Measurements from ENCODE around the gene SYNJ2.

Gene SYNJ2

DNA sequence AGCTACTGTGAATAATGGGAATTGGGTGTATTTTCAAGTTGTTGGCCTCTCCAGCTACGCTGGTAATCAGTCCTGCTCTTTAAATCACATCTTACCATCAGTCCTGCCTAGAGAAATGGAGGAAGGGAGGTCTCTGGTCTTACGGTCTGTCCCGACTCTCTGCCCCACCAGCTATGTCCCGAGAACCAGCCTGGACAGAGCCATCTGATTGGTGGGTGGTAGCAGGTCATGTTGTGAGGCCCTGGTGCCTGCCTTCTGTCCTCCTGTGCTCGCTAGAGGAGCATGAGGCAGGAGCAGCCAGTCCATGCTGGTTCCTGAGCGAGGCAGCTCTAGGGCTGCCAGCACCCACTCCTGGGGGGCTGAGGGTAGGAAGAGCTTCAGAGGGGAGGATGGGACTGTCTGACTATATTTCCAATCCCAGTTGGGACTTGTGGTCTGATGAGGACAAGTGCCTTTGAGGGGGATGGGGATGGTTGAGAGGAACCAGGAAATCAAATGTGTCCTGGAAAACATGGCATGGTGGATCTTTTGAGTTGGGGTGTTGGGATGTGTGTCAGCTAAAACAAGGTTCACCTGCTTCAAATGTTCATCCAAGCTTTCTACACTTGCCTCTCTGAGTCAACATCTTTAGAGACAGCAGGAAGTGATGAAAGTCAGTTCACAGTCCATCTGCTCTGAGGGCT, 33.0 kb downstream of the SYNJ2 start:
- DNase-seq (ENCODE audit: low spot score): no peak

GRCh38 chr6:158015188-158015506, 33.5 kb downstream of the SYNJ2 start:
- DNase-seq (ENCODE audit: low spot score): no peak

DNA sequence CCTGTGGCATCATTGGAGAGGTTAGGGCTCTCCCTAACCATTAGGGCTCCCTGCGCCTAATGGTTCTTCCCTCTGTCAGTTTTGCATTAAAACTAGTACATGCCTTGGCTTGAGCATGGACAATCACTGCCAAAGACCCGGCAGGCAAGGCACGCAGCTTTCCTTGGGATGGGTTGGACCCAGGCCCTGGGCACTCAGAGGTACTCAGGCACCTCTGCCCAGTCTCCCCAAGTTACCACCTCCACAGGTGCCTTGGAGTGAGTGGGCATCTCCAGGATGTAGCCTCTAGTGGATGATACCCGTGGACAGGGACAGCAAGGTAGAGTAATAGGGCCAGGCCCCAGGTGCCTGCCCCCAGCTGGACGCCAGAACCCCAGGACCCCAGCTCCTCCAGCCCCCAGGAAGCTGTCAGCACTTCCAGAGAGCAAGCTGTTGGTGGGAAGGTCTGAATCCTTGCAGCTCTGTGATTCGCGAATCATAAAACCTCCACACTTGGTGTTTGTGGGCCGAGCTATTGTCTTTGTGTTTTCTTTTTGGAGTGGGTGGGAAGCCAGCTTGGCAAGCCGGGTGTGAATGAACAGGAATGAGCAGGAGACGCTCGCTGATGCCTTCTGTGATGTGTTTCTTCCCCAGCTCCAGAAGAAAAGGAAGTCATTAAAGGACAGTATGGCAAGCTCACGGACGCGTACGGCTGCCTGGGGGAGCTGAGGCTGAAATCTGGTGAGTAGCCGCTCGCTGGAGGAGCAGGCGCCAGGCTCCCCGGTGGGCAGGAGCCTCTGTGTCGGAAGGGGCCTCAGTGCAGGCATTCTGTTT, 35.1 kb downstream of the SYNJ2 start:
- DNase-seq (ENCODE audit: low spot score): peak; percentile 65

DNA sequence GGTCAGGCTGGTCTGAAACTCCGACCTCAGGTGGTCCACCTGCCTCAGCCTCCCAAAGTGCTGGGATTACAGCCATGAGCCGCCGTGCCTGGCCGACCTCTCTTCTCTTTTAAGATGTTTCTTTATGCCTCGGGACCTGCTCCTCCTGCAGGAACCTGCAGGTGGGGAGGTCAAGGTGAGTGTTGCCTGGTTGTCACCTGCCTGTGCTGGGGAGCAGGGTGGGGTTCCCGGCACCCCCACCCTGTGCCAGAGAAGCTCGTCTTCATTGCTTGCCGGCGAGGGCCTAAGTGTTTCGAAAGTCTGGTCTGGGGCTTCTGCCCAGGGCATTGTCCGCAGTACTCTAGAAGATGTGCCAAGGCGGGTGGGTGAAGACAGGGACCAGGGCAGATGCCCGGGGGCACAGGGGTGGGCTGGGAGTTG, 36.0 kb downstream of the SYNJ2 start:
- no peak for DNase-seq (ENCODE audit: low spot score)

DNA sequence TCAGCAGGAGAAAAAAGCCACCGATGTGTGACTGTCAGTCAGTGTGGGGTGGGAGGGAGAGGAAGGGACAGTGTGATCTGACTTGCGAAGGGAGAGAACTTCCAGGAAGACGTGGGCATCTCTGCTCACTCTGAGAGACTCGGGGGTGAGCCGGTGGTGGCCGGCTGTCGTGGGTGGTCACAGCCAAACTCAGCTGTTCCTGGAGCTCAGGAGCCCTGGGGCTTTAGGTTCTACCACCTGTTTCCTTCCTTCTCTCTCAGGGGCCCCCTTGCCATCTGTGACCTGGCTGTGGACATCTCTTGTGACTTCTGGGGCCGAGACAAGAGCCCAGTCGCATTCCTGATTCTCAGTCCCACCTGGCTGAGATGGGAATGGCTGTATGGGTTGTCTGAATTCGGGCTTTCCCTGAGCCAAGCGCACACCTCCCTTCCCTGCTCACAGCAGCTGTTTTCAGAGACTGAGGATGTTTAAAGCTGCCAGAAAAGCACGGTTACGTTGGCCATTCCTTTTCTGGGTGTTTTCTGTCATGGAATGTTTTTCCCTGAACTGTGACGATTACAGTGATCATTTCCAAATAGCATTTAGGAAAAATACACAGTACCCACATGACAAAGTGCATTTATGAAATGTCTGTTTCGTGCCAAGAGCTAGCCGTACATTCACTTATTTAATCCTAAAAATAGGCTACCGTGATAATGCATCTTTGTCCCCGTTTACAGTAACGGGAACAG, 36.5 kb downstream of the SYNJ2 start:
- DNase-seq (ENCODE audit: low spot score): peak; percentile 25

- DNase-seq (ENCODE audit: low spot score): peak; percentile 16
Observed at GRCh38 chr6:158018851-158019361, 37.2 kb downstream of the SYNJ2 start.

- no peak for DNase-seq (ENCODE audit: low spot score)
Observed at GRCh38 chr6:158019416-158019815, 37.8 kb downstream of the SYNJ2 start.

- no peak for DNase-seq (ENCODE audit: low spot score)
Observed at GRCh38 chr6:158020272-158020711, 38.6 kb downstream of the SYNJ2 start.

DNA sequence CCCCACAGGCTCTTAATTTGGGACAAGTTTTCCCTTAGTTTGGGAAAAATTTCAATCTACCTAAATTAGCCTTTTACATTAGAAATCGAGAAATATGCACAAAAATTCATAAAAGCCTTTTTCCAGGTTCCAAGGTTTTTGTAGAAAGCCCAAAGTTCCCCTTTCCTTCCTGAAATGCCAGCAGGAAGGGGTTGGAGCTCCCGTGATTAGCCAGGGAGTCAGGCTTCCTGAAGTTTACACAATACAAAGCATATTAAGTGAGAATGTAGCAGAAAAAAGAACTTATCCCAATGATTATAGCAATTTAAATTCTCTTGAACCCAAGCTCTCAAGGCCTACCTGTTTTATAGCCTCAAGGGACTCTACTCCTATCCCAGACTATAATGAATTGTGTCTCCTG, 39.1 kb downstream of the SYNJ2 start:
- no peak for DNase-seq (ENCODE audit: low spot score)

DNA sequence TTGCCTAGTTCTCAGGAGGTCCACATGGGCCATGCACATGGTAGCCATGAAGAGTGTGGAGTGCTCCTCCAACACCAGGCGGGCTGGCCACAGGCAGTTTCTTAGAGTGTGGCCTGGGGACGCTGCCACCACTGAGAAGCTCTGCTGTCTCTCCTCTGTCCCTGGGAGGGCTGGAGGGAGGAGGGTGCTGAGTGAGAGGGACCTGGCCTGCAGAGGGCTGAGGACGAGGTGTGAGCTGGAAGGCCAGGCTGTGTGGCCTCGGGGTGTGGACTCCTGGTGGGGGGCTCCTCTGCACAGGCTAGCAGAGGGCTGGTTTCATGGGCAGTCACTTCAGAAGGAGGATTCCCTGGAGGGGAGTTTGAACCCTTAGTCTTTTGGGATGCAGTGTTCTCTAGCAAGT, 39.7 kb downstream of the SYNJ2 start:
- no peak for DNase-seq (ENCODE audit: low spot score)

- DNase-seq (ENCODE audit: low spot score): no peak
Observed at GRCh38 chr6:158021814-158022748, 40.4 kb downstream of the SYNJ2 start.

DNA sequence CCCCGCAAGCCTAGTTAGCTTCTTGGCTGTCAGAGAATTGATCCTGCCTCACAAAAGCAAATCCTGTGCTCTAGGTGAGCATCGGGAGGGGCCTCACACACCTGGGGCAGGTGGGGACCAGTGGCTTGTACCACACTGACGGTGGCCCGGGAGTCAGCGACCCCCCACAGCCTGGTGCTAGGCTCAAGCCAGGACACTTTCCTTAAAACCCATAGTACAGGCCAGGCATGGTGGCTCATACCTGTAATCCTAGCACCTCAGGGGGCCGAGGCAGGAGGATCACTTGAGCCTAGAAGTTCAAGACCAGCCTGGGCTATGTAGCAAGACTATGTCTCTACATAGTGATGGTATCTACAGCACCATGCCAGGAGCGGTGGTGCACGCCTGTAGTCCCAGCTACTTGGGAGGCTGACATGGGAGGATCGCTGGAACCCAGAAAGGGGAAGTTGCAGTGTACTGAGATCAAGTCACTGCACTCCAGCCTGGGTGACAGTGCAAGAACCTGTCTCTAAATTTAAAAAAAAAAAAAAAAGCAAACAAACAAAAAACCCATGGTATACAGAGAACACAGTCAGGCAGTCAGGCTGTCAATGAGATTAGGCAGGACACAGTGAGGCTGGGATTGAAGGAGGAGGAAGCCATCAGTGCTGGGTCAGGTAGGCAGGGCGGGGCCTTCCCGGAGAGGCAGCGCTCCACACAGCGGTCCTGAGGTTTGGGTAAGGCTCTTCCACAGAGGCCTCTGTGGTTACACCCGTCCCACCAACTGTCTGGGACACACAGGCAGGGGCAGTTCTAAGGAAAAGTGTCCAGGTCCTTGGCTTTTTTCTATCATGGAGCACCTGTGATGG, 41.3 kb downstream of the SYNJ2 start:
- DNase-seq (ENCODE audit: low spot score): no peak

- DNase-seq (ENCODE audit: low spot score): no peak
Observed at GRCh38 chr6:158023597-158023939, 41.9 kb downstream of the SYNJ2 start.

- no peak for DNase-seq (ENCODE audit: low spot score)
Observed at GRCh38 chr6:158024566-158025297, 43.1 kb downstream of the SYNJ2 start.

- DNase-seq (ENCODE audit: low spot score): peak; percentile 88
Observed at GRCh38 chr6:158026054-158026900, 44.6 kb downstream of the SYNJ2 start.

- no peak for DNase-seq (ENCODE audit: low spot score)
Observed at GRCh38 chr6:158026901-158027589, 45.4 kb downstream of the SYNJ2 start.

GRCh38 chr6:158027590-158028285, 46.1 kb downstream of the SYNJ2 start:
- DNase-seq (ENCODE audit: low spot score): no peak

DNA sequence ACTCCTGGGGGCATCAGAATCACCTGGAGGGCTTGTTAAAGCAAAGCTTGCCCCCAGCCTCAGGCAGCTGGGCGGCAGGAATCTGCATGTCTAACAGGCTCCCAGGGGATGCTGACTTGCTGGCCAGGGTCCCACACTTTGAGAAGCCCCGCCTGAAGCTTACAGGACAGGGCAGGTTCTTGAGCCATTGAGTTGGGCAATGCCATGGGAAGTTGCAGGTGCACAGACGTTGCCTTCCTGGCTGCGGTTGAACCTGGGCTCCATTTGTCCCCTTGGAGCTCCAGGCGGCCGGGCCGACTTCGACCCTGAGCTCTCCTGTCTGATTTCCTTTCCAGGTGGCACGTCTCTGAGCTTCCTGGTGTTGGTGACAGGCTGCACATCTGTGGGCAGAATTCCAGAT, 46.8 kb downstream of the SYNJ2 start:
- no peak for DNase-seq (ENCODE audit: low spot score)
